Adrenal gland (tissue), 5 donors: ENCODE results near the gene CD28.

Experiments used
- POLR2A ChIP-seq, 2 donors: fragments of 450-650 bp; IDR thresholded peaks; one replicate each; pipeline ENCODE4 v1.6.1; 2017; ENCODE audit warnings: antibody characterized with exemption in 2 of 2, mild to moderate bottlenecking in 2 of 2, moderate library complexity in 1 of 2
- TF ChIP-seq, protein P1 (sequence below), 6 experiments: fragments of 450-650 bp in 4 of 6; fragments of 200-600 bp in 2 of 6; sonication (generic) in 1 of 6; IDR thresholded peaks; 1 replicate in 5 of 6; 2 replicates in 1 of 6; pipeline versions ENCODE4 v1.5.1 to v1.8.0; 2016 to 2021; ENCODE audit warnings: antibody characterized with exemption in 6 of 6, mild to moderate bottlenecking in 2 of 6, moderate library complexity in 1 of 6
- donor health status: DM: no; HTN: no; CAD: no.

GRCh38 chr2:203763241-203763937, 57.0 kb downstream of the CD28 start:
- no peak for TF ChIP-seq POLR2A (IDR thresholded peaks at IDR 0.05)
- TF ChIP-seq, protein P1, sequence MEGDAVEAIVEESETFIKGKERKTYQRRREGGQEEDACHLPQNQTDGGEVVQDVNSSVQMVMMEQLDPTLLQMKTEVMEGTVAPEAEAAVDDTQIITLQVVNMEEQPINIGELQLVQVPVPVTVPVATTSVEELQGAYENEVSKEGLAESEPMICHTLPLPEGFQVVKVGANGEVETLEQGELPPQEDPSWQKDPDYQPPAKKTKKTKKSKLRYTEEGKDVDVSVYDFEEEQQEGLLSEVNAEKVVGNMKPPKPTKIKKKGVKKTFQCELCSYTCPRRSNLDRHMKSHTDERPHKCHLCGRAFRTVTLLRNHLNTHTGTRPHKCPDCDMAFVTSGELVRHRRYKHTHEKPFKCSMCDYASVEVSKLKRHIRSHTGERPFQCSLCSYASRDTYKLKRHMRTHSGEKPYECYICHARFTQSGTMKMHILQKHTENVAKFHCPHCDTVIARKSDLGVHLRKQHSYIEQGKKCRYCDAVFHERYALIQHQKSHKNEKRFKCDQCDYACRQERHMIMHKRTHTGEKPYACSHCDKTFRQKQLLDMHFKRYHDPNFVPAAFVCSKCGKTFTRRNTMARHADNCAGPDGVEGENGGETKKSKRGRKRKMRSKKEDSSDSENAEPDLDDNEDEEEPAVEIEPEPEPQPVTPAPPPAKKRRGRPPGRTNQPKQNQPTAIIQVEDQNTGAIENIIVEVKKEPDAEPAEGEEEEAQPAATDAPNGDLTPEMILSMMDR (IDR thresholded peaks at IDR 0.05), result no peak
